ENCODE measurements around the gene CSNK2A3.

CSNK2A3 gene

DNA sequence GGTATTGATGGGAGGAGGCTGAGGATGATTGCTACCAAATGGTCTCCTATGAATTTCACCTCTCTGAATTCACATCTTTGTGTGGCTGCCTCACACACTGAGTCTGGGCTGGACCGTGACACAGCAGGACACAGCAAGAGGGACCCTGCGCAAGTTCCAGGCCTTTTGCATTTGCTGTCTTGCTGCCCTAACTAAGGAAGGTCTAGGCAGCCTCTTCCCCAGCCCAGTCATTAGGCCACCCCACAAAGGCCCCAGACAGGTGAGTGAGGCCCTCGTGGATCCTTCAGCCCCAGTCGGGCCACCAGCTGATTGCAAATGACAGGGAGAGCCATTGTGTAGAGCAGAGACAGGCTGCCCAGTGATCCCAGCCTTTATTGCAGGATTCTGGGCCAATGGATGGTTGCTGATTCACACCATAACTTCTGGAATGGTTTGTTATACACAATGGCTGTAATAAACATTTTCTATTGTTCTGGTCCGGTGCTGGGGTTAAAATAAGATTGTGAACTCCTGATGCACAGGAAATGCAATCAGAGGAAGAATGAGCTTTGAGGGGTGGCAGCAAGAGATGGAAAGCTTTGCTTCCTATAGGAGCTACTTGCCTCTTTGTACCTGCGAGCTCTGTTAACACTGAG is 28.5 kb upstream of the CSNK2A3 start:
- DNase-seq (ENCODE audit: low read depth, low spot score), result no peak
- no peak for TF ChIP-seq CTCF (IDR thresholded peaks at IDR 0.05; ENCODE audit: insufficient read depth, low read length, missing control alignments)
- CTCF ChIA-PET, result no interaction called here
- H3K4me3 ChIP-seq (ENCODE audit: low read depth, low read length), result no peak overlapping the region
- POLR2A ChIA-PET, result no interaction called here

DNA sequence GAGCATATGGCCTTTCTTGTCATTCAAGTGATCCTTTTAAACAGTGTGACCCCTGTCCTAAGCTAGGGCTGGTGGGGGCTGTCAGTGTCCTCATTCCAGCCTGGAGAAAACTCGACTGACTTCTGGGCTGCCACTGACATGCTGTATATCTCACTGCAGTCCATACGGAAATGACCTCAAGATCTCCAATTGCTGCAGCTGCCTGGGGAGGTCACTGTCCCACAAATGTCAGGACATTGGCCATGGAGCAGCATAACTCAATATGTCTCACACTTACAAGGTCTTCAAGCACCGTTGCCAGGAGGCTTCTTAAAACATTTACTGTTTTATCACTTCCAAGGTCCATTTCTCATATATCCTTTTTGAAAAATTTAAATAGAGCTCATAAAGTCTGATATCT is 27.8 kb upstream of the CSNK2A3 start:
- H3K4me3 ChIP-seq (ENCODE audit: low read depth, low read length), result no peak overlapping the region
- ChIA-PET POLR2A (no interaction called here), CTCF (no interaction called here)
- TF ChIP-seq CTCF (IDR thresholded peaks at IDR 0.05; ENCODE audit: insufficient read depth, low read length, missing control alignments), result no peak
- no peak for DNase-seq (ENCODE audit: low read depth, low spot score)

- H3K4me3 ChIP-seq (ENCODE audit: low read depth, low read length), result no peak overlapping the region
- DNase-seq (ENCODE audit: low read depth, low spot score), result no peak
- ChIA-PET CTCF (no interaction called here), POLR2A (no interaction called here)
- TF ChIP-seq CTCF (IDR thresholded peaks at IDR 0.05; ENCODE audit: insufficient read depth, low read length, missing control alignments), result no peak
Observed at GRCh38 chr11:11380340-11380739, 27.3 kb upstream of the CSNK2A3 start.

DNA sequence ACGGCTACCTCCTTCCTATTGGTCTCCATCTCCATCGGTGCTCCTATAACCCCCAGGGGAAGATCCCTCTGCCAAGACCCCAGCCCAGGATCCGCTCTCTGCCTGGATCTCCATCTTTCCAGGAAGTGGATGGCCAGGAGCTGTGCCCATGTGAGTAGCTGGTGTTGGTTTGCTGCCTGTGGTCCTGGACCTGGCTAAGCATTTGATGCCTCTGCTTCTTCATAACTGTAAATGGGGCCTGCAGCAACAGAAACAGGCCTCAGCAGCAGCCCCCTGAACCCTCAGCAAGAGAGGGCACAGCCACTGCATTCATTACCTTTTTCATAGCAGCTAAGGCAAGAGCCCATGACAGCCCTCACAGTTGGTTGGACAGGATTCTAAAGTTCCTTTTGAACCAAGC is 26.6 kb upstream of the CSNK2A3 start:
- no peak for TF ChIP-seq CTCF (IDR thresholded peaks at IDR 0.05; ENCODE audit: insufficient read depth, low read length, missing control alignments)
- POLR2A ChIA-PET, result no interaction called here

DNA sequence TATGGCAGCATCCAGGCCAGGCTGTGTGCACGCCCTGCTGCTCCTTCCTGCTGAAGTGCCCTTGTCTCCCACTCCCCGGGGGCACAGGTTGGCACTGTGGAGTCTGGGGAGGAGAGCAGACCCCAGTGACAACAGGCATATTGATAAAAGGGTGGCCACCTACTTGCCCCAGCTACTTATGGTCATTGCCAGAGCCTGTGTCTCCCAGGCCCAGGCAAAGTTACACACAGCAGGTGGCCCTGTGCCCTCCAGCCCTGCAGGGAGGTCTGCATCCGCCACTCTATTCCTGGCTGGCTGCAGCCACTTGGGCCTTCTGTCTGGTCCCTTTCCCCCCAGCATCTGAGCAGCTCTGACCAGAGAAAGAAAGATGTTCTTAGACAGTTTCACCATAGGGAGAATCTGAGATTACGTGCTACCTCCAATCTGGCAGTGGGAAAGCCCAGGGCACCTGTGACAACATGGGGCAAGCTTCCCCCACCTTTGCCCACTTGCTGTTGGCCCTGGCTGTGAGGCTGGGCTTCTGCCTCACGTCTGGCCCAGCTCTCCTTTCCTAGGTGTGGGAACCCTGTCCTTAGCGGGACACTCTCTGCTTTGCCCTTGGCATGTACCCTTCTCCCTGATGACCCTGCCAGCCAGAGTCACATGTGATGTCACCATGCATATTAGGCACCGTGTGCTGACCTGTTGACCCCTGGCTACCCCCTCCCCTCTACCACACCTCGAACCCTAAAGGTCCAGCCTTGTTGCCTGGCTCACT is 25.3 kb upstream of the CSNK2A3 start:
- no peak for TF ChIP-seq CTCF (IDR thresholded peaks at IDR 0.05; ENCODE audit: insufficient read depth, low read length, missing control alignments)
- H3K4me3 ChIP-seq (ENCODE audit: low read depth, low read length), result no peak overlapping the region
- no peak for DNase-seq (ENCODE audit: low read depth, low spot score)
- CTCF ChIA-PET, result interaction anchor here (0.8 to 1.7 kb wide), 2 partner anchors 350 to 420 kb away, joined by 3 to 4 read pairs; no protein-coding TSS in a partner anchor
- POLR2A ChIA-PET, result no interaction called here

More for the DNA sequence above, 26.6 kb upstream of the CSNK2A3 start:
- CTCF ChIA-PET, result no interaction called here
- no peak for DNase-seq (ENCODE audit: low read depth, low spot score)
- H3K4me3 ChIP-seq (ENCODE audit: low read depth, low read length), result no peak overlapping the region

DNA sequence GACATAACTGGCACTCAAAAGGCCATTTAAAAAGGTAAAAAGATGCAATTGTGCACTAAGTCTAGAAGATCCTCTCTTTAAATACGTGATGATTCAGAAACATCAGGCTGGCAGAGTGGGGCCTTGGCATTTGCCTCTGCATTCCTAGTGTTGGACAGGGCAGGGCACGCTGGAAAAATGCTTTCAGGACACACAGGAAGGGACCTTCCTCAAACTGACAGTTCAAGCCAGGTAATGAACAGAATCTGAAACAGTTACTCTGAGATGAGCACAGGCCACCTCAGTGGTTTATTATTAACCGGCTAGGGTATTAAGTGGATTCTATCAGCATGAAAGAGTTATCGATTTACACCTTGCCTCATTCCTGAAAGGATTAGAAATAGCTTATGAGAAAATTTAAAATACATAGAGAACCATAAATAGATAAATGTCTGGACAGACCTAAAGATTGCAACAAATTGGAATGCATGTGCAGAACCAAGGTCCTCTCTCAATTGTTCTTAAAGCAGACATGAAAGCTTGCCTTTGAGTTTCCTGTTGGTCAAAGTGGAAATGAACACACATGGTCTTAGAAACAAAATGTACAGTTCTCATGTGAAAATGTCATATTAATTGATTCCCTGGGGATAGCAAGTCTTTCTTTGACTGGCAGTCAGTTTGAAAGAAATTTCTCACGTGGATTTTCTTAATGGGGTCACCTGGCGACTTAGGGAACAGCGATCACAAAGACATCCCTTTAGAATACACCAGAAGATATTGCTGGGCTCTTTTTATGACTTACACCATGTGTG is 21.5 kb upstream of the CSNK2A3 start:
- no peak for DNase-seq (ENCODE audit: low read depth, low spot score)
- CTCF ChIA-PET, result no interaction called here
- TF ChIP-seq CTCF (IDR thresholded peaks at IDR 0.05; ENCODE audit: insufficient read depth, low read length, missing control alignments), result no peak

More for the DNA sequence above, 21.5 kb upstream of the CSNK2A3 start:
- H3K4me3 ChIP-seq (ENCODE audit: low read depth, low read length), result no peak overlapping the region
- POLR2A ChIA-PET, result no interaction called here

Data from AG04449 (cell line).